K562 (cell line): ENCODE results near the gene SHB. TPM values are rescaled to one million over a fixed set of nuclear protein-coding genes. Genes with fewer than 3 reads are reported as not detected.

Source experiments
- ATAC-seq: fragments of 200-7000 bp; cut with Tn5 transposase; 3 replicates; pipeline ENCODE4 v1.9.1; 2020; ENCODE audit warnings: moderate library complexity
- BruUV-seq: library from RNA; stranded (reverse); fragments of 400-500 nt; replicated peaks from 2 replicates; lab custom pipeline; 2021; lab: Mats Ljungman, UMichigan
- CTCF ChIA-PET: fragments of 300-600 bp; formaldehyde crosslinking; extraction: SDS; loops from one replicate; lab custom pipeline; 2021; ENCODE audit warnings: low intra/inter-chr PET ratio; lab: Yijun Ruan, JAX
- POLR2A ChIA-PET: fragments of 300-600, 350-650 bp; sonication (Branson Sonifier 250); formaldehyde crosslinking; extraction: SDS; loops from one replicate; lab custom pipeline; 2021; ENCODE audit warnings: antibody characterized with exemption, inconsistent platforms; lab: Yijun Ruan, JAX
- DNase-seq, 4 experiments: peaks; one replicate each; pipeline versions ENCODE4 v3.0.0 to v3.0.0-alpha.2; 2011 to 2018; ENCODE audit warnings: low spot score in 3 of 4, mixed read lengths in 3 of 4; ENCODE audit errors: extremely low read depth in 1 of 4
- FAIRE-seq: peaks from 2 replicates; lab custom pipeline; 2011; peaks lifted over from hg19 to GRCh38; lab: Jason Lieb, UNC
- H2AFZ ChIP-seq: 2 replicates; pipeline ENCODE4 v1.6.0; 2011; ENCODE audit warnings: low read depth, low read length, control low read depth, inconsistent platforms
- H3K27ac ChIP-seq: fragments of 200-600 bp; 3 replicates; pipeline ENCODE4 v1.8.0; 2011; ENCODE audit warnings: low read depth, mild to moderate bottlenecking, control low read depth, inconsistent platforms, low read length, moderate library complexity, mixed read lengths; ENCODE audit errors: extremely low read depth
- H3K27me3 ChIP-seq, 2 experiments: fragments of 300-600 bp in 1 of 2; 2 replicates in 1 of 2; 3 replicates in 1 of 2; pipeline versions ENCODE4 v1.6.0 to v1.8.0; 2011; ENCODE audit warnings: inconsistent platforms in 2 of 2, low read length in 2 of 2, mild to moderate bottlenecking in 1 of 2, mixed read lengths in 1 of 2, moderate library complexity in 1 of 2; ENCODE audit not compliant: control insufficient read depth in 2 of 2, insufficient read depth in 2 of 2
- H3K36me3 ChIP-seq: fragments of 300-600 bp; 3 replicates; pipeline ENCODE4 v1.8.0; 2011; ENCODE audit warnings: mild to moderate bottlenecking, low read length, inconsistent platforms; ENCODE audit not compliant: control insufficient read depth, insufficient read depth
- H3K4me1 ChIP-seq, 2 experiments: fragments of 200-600 bp in 1 of 2; replicated peaks in 1 of 2; 2 replicates in 1 of 2; 3 replicates in 1 of 2; pipeline versions ENCODE4 v1.5.1 to v1.8.0; 2011; ENCODE audit warnings: inconsistent platforms in 2 of 2, low read length in 2 of 2, mild to moderate bottlenecking in 1 of 2, mixed read lengths in 1 of 2, moderate library complexity in 1 of 2; ENCODE audit not compliant: control insufficient read depth in 2 of 2, insufficient read depth in 2 of 2
- H3K4me2 ChIP-seq: 2 replicates; pipeline ENCODE4 v1.6.1; 2011; ENCODE audit warnings: low read length, control low read depth, inconsistent platforms, mixed read lengths; ENCODE audit not compliant: insufficient read depth
- H3K4me3 ChIP-seq: fragments of 200-600 bp; sonication (generic), shearing (Covaris generic); 2 replicates; pipeline ENCODE4 v1.5.1; 2016; ENCODE audit warnings: control low read depth, inconsistent platforms
- H3K79me2 ChIP-seq: fragments of 200-600 bp; 3 replicates; pipeline ENCODE4 v1.8.0; 2011; ENCODE audit warnings: low read length, inconsistent platforms; ENCODE audit not compliant: control insufficient read depth, insufficient read depth
- H3K9ac ChIP-seq, 2 experiments: 2 replicates each; pipeline versions ENCODE4 v1.6.0 to v1.6.1; 2011; ENCODE audit warnings: low read depth in 2 of 2, low read length in 2 of 2, control low read depth in 1 of 2, inconsistent platforms in 1 of 2, mild to moderate bottlenecking in 1 of 2, mixed read lengths in 1 of 2; ENCODE audit not compliant: insufficient read depth in 1 of 2
- H3K9me1 ChIP-seq: one replicate; pipeline ENCODE4 v1.6.0; 2011; ENCODE audit warnings: inconsistent platforms, mild to moderate bottlenecking, low read length, moderate library complexity; ENCODE audit not compliant: control insufficient read depth, insufficient read depth
- H3K9me3 ChIP-seq: replicated peaks from 2 replicates; pipeline ENCODE4 v1.5.1; 2011; ENCODE audit warnings: low read depth, low read length, inconsistent platforms; ENCODE audit not compliant: control insufficient read depth, insufficient read depth
- H4K20me1 ChIP-seq: replicated peaks from 2 replicates; pipeline ENCODE4 v1.6.1; 2011; ENCODE audit warnings: low read length, inconsistent platforms, mixed read lengths; ENCODE audit not compliant: control insufficient read depth, insufficient read depth
- ARID3B ChIP-seq: fragments of 250-450 bp; sonication (Bioruptor Pico); IDR thresholded peaks from 2 replicates; pipeline ENCODE4 v1.4.0; 2020; ENCODE audit warnings: borderline replicate concordance
- BACH1 ChIP-seq: fragments of 200-800 bp; sonication (Bioruptor generic); IDR thresholded peaks from 2 replicates; pipeline ENCODE4 v1.6.1; 2016; ENCODE audit warnings: missing genetic modification characterization, missing compliant biosample characterization
- GTF2A2 ChIP-seq: IDR thresholded peaks from 2 replicates; pipeline ENCODE4 v1.6.1; 2016; ENCODE audit warnings: mild to moderate bottlenecking, missing genetic modification characterization, missing compliant biosample characterization
- HMG20B ChIP-seq: fragments of 250-450 bp; sonication (Bioruptor Pico); IDR thresholded peaks from 2 replicates; pipeline ENCODE4 v1.5.0; 2021; ENCODE audit warnings: mild to moderate bottlenecking
- NFIC ChIP-seq: fragments of 450-650 bp; IDR thresholded peaks from 2 replicates; pipeline ENCODE4 v1.6.1; 2017; ENCODE audit warnings: mild to moderate bottlenecking, inconsistent platforms
- ZNF146 ChIP-seq: IDR thresholded peaks from one replicate; pipeline ENCODE4 v1.6.1; 2018; ENCODE audit warnings: missing compliant biosample characterization; ENCODE audit not compliant: unreplicated experiment
- ZNF354B ChIP-seq: fragments of 250-450 bp; sonication (Bioruptor Pico); IDR thresholded peaks from 2 replicates; pipeline ENCODE4 v1.4.0; 2020
- ZNF449 ChIP-seq: fragments of 250-450 bp; sonication (Bioruptor Pico); IDR thresholded peaks from 2 replicates; pipeline ENCODE4 v1.8.0; 2022; ENCODE audit warnings: moderate library complexity, mild to moderate bottlenecking, inconsistent platforms
- ZNF766 ChIP-seq: fragments of 200-800 bp; sonication (Bioruptor generic); conservative IDR thresholded peaks from 2 replicates; pipeline ENCODE4 v1.6.1; 2016; ENCODE audit warnings: missing genetic modification characterization, missing compliant biosample characterization
- WGBS: fragments of 100-300 bp; shearing (Covaris generic); methylation state at CpG from one replicate; pipeline ENCODE4 v1.1.6; 2016; ENCODE audit warnings: low coverage, mixed read lengths; ENCODE audit not compliant: insufficient coverage; ENCODE audit errors: missing lambda C conversion rate; 5-methylcytosine and 5-hydroxymethylcytosine counted together
- in situ Hi-C: fragments of 300-500 bp; cut with MboI; formaldehyde crosslinking; loops from 4 replicates; pipeline ENCODE4 v1.15.0; 2018; ENCODE audit warnings: inconsistent platforms, mixed read lengths
- intact Hi-C: fragments of 100-400 bp; cut with micrococcal nuclease; formaldehyde crosslinking; loops from 2 replicates; pipeline ENCODE4 v1.14.2; 2022
- polyA plus RNA-seq, 8 experiments: library from polyadenylated mRNA; depleted of rRNA in 4 of 8; stranded (reverse) in 5 of 8; unstranded in 3 of 8; fragments of >200 nt; fragmentation: Nextera tagmentation in 2 of 8; fragmentation: Illumina TruSeq in 1 of 8; extraction: Ambion mirVana in 2 of 8; extraction: Trizol in 1 of 8; gene quantifications; 2 replicates each; pipeline versions ENCODE4 v1.2.1 to v1.2.3, GENCODE V29; 2011 to 2014; ENCODE audit warnings: inconsistent platforms in 1 of 8, missing spikeins in 1 of 8
- total RNA-seq, 7 experiments: library from RNA; depleted of rRNA in 6 of 7; stranded (reverse); fragments of >200 nt in 6 of 7; fragmentation: Illumina TruSeq in 2 of 7; extraction: Trizol in 2 of 7; gene quantifications; 2 replicates each; pipeline versions ENCODE4 v1.2.1 to v1.2.3, GENCODE V29; 2011 to 2021; ENCODE audit warnings: low replicate concordance in 1 of 7

SHB gene
- total and polyA plus RNA-seq, 9 of the 15 experiments (the other 6 are each of a cell fraction or from before 2014, with no cell fraction given) = 0.78 to 16.0 (median 5.3) TPM

GRCh38 chr9:38048316-38048969 is 20.6 kb downstream of the SHB start:
- ATAC-seq = no peak
- peaks cover 32% of the 10 kb centered on the region for H3K79me2 ChIP-seq

More at GRCh38 chr9:38048316-38048969, 20.6 kb downstream of the SHB start:
- Histone ChIP-seq H4K20me1 (no peaks in the 10 kb centered on the region), H3K36me3 (no peaks in the 10 kb centered on the region), H3K27ac (peak overlapping the region; percentile 63; the same call in 2 of the 3 replicates), H3K9ac (peak overlapping the region in 1 of 2 experiments; percentile 9; a peak in 1 of 4 replicates), H3K9me3 (no peaks in the 10 kb centered on the region), H3K4me3 (no peak overlapping the region), H3K4me1 (peaks cover 23 to 33% of the 10 kb centered on the region in 2 experiments), H2AFZ (no peak overlapping the region), H3K27me3 (no peaks in the 10 kb centered on the region), H3K4me2 (no peak overlapping the region), H3K9me1 (no peaks in the 10 kb centered on the region)
- ChIA-PET CTCF (no interaction called here), POLR2A (interaction anchor here (0.6 to 2.4 kb wide), 7 partner anchors 9 to 49 kb away, joined by 3 to 10 read pairs (median 4); no protein-coding TSS in a partner anchor)
- FAIRE-seq = no peak
- no TSS peak for BruUV-seq
- TF ChIP-seq BACH1 (tag) = no peak
- no peak for TF ChIP-seq ARID3B
- TF ChIP-seq GTF2A2 (tag) = no peak
- TF ChIP-seq HMG20B (CRISPR knock-in tag) = no peak
- TF ChIP-seq ZNF766 (CRISPR knock-in tag) = no peak
- TF ChIP-seq ZNF354B = no peak
- TF ChIP-seq NFIC = no peak
- TF ChIP-seq ZNF449 = no peak
- TF ChIP-seq ZNF146 (CRISPR knock-in tag) = no peak
- in situ Hi-C loops = no loop called here
- intact Hi-C loops = loop anchor here (5.0 kb wide), 2 partner anchors 56 to 201 kb away; no protein-coding TSS in a partner anchor
- 64% methylated on average over 4 of the region's 4 CpGs for WGBS
- DNase-seq = no peak
